OCI-LY1 (cell line): Measurements from ENCODE around the gene DMAP1.

Experiments used
- CTCF ChIP-seq: fragments of 200-600 bp; sonication (generic), shearing (Covaris generic); IDR thresholded peaks from 2 replicates; pipeline ENCODE4 v1.5.1; 2017; ENCODE audit warnings: mild to moderate bottlenecking, antibody characterized with exemption, low read length, moderate library complexity, mixed read lengths
- EZH2 ChIP-seq: fragments of 200-600 bp; sonication (generic), shearing (Covaris generic); IDR thresholded peaks from 2 replicates; pipeline ENCODE4 v1.8.0; 2017; ENCODE audit warnings: borderline replicate concordance, mixed run types, mild to moderate bottlenecking, antibody characterized with exemption, low read length, moderate library complexity, mixed read lengths

GRCh38 chr1:44259090-44259489 lies 45.8 kb downstream of the DMAP1 start:
- TF ChIP-seq CTCF (no peak), EZH2 (no peak)
